ENCODE measurements around the gene IFTAP. TPM values are rescaled to one million over a fixed set of nuclear protein-coding genes. Genes with fewer than 3 reads are reported as not detected.
"Not testable (repeated sequence)": the region's sequence is repeated elsewhere in the genome, so short reads cannot be mapped to it uniquely, and the experiment has no call there.

Gene IFTAP, protein sequence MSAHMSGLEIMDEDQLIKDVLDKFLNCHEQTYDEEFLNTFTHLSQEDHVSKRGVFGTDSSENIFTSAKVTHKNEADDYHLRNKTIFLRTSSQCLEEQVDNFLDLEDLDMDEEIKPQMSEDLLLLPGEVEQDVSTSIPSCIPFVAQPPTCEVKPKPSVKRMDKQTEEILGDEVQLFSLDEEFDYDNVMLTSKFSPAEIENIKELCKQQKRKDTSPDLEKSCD
- total RNA-seq = 50.1 TPM
- long read RNA-seq, transcript C11orf74-208 (6 exons, 694 nt) = major isoform, 10 of 24 reads
- long read RNA-seq, transcript C11orf74-201 (6 exons, 863 nt) = minor isoform, 5 of 24 reads
- long read RNA-seq, partial matches to known transcripts = 0 of 24 reads
- long read RNA-seq, other reads (novel, unspliced or antisense) = 4 of 24 reads

DNA sequence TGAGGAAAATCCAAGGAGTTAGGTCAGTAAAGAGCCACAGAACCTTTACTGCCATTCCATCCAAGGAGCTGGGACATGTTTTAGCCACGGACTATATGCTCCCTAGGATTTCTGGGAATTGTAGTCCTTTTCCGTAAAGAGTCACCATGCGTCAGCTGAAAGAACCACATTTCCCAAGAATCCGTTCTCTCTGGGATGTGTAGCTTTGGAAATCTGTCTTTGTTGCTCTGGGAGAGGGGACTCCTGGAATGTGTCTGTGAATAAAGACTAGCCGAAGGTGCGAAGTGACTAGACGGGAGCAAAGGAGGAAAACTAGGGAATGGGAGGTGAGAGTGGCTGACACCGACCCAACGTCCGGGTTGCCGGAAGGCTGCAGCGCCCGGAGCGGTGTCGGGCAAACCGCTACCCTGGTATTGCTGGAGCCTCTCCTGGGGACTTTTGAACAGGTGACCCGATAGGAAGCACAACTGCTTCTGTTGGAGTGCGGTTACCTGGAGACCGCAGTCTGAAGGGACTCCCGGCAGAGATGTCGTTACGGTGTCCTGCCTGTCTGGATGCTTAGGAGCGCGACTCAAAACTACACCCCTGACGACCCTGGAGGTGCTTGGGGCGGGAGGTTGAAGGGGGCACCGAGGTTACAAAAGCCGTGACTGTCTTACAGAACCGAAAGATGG lies at the start of gene IFTAP:
IFTAP (plus strand) TSS at position 187 of the 674 bp plus-strand sequence. CDS start 15,602 bp downstream, outside the sequence.
- Histone ChIP-seq H3K36me3 (no peaks in the 10 kb centered on the region), H3K9me3 (replicated peaks) (no peaks in the 10 kb centered on the region), H3K27me3 (ENCODE audit: low read depth) (peaks cover 31% of the 10 kb centered on the region), H3K27ac (replicated peaks) (peak within 1 kb of the TSS; percentile 63), H3K4me3 (peak within 1 kb of the TSS; percentile 79), H3K4me1 (peaks cover 20% of the 10 kb centered on the region)
- intact Hi-C loops (cut with micrococcal nuclease) = no loop called here
- DNase-seq = no peak
- TF ChIP-seq, protein P1, sequence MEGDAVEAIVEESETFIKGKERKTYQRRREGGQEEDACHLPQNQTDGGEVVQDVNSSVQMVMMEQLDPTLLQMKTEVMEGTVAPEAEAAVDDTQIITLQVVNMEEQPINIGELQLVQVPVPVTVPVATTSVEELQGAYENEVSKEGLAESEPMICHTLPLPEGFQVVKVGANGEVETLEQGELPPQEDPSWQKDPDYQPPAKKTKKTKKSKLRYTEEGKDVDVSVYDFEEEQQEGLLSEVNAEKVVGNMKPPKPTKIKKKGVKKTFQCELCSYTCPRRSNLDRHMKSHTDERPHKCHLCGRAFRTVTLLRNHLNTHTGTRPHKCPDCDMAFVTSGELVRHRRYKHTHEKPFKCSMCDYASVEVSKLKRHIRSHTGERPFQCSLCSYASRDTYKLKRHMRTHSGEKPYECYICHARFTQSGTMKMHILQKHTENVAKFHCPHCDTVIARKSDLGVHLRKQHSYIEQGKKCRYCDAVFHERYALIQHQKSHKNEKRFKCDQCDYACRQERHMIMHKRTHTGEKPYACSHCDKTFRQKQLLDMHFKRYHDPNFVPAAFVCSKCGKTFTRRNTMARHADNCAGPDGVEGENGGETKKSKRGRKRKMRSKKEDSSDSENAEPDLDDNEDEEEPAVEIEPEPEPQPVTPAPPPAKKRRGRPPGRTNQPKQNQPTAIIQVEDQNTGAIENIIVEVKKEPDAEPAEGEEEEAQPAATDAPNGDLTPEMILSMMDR (IDR thresholded peaks at IDR 0.05; ENCODE audit: borderline replicate concordance) = no peak

DNA sequence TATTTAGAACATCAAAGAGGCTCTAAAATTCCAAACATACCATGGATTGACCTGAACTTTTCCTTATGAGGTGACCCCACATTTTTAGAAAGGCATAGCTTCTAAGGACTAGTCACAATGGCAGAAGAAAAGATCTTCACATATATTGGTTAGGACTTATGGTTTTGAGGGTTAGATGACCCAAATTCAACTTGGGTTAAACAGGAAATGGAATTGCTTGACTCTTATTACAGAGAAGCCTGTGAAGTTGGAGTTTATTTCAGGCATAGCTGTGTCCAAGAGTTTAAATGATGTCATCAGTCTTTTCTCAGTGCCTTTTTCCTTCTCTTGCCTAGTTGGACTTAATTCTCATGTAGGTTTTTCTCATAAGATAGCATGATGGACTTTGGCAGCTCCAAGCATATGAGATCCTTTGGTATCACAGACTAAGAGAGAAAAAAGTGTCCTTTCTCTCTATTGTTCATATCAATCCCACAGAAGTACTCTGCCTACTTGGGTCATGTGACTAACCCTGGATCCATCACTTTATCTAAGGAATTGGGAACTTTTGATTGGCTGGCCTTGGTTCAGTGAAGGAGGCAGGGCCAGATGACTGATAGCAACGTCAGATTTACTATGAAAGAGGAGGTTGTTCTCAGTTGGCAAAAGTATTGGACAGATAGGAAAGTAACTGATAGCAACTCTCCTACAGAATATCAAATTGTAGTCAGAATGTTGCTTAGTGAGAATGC lies 43.8 kb upstream of the IFTAP start:
- intact Hi-C loops (cut with micrococcal nuclease) = no loop called here
- DNase-seq = no peak

DNA sequence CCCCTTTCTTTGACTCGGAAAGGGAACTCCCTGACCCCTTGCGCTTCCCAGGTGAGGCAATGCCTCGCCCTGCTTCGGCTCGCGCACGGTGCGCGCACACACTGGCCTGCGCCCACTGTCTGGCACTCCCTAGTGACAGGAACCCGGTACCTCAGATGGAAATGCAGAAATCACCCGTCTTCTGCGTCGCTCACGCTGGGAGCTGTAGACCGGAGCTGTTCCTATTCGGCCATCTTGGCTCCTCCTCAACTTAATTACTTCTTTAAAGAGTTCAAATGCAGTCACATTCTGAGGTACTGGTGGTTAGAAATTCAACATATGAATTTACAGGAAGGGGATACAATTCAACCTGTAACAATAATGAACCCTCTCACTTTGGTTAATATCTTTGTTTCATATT lies 36.9 kb upstream of the IFTAP start:
- DNase-seq; H3K36me3 ChIP-seq; H3K27me3 ChIP-seq (ENCODE audit: low read depth); H3K27ac ChIP-seq (replicated peaks); H3K4me1 ChIP-seq; intact Hi-C loops (cut with micrococcal nuclease); H3K4me3 ChIP-seq: not testable (repeated sequence)
- peaks cover 18% of the 10 kb centered on the region for H3K9me3 ChIP-seq (replicated peaks)

More for the DNA sequence above, 43.8 kb upstream of the IFTAP start:
- H3K4me3 ChIP-seq = no peak overlapping the region
- H3K36me3 ChIP-seq = no peaks in the 10 kb centered on the region
- no peak overlapping the region for H3K27ac ChIP-seq (replicated peaks)
- no peaks in the 10 kb centered on the region for H3K9me3 ChIP-seq (replicated peaks)
- TF ChIP-seq, protein P1 (IDR thresholded peaks at IDR 0.05; ENCODE audit: borderline replicate concordance) = no peak
- H3K4me1 ChIP-seq = no peaks in the 10 kb centered on the region
- H3K27me3 ChIP-seq (ENCODE audit: low read depth) = no peaks in the 10 kb centered on the region

DNA sequence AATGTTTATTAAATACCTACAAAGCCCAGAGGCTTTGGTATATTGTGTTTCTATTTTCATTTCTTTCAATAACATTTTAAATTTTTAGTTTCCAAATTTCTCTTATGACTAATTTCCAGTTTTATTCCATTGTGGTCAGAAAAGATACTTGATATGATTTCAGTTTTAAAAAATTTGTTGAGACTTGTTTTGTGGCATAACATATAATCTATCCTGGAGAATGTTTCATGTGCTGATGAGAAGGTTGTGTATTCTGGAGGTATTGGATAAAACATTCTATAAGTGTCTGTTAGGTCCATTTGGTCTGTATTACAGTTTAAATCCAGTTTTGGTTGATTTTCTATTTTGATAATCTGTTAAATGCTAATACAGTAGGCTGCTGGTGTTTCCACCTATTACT lies 36.3 kb upstream of the IFTAP start:
- no peaks in the 10 kb centered on the region for H3K36me3 ChIP-seq

DNA sequence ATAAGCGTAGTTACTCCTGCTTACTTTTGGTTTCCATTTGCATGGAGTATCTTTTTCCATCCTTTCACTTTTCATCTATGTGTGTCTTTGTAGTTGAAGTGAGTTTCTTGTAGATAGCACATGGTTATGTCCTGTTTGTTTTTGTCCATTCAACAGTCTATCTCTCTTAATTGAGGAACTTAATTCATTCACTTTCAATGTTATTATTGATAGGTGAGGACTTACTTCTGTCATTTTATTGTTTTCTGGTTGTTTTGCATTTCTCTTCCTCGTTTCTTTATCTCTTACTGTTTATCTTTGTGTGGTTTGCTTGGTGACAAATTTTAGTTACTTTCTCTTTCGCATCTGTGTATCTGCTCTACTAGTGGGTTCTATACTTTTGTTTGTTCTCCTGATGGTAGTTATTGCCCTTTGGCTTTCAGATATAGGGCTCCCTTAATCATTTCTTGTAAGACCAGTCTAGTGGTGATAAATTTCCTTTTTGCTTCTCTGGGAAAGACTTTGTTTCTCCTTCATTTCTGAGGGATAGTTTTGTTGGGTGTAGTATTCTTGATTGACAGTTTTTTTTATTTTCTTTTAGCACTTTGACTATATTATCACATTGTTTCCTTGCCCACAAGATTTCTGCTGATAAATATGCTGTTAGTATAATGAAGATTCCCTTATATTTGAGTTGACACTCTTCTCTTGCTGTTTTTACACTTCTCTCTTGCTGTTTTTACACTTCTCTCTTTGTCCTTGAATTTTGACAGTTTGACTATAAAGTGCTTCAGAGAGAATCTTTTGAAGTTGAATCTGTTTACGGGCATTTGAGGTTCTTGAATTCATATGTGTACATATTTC lies 35.5 kb upstream of the IFTAP start:
- peaks cover 18% of the 10 kb centered on the region for H3K9me3 ChIP-seq (replicated peaks)
- TF ChIP-seq, protein P1 (IDR thresholded peaks at IDR 0.05; ENCODE audit: borderline replicate concordance) = no peak
- H3K27me3 ChIP-seq (ENCODE audit: low read depth) = no peaks in the 10 kb centered on the region
- H3K4me3 ChIP-seq = no peak overlapping the region
- H3K36me3 ChIP-seq = no peaks in the 10 kb centered on the region
- intact Hi-C loops (cut with micrococcal nuclease) = no loop called here
- no peaks in the 10 kb centered on the region for H3K4me1 ChIP-seq
- DNase-seq = no peak
- no peak overlapping the region for H3K27ac ChIP-seq (replicated peaks)

More for the DNA sequence above, 36.3 kb upstream of the IFTAP start:
- H3K9me3 ChIP-seq (replicated peaks) = peaks cover 18% of the 10 kb centered on the region
- no peaks in the 10 kb centered on the region for H3K27me3 ChIP-seq (ENCODE audit: low read depth)
- intact Hi-C loops (cut with micrococcal nuclease) = no loop called here
- no peak overlapping the region for H3K27ac ChIP-seq (replicated peaks)
- no peak for DNase-seq
- H3K4me3 ChIP-seq = no peak overlapping the region
- no peaks in the 10 kb centered on the region for H3K4me1 ChIP-seq
- TF ChIP-seq, protein P1 (IDR thresholded peaks at IDR 0.05; ENCODE audit: borderline replicate concordance) = no peak

Data from left ventricle myocardium inferior (tissue), 1 donor.